CD14-positive monocyte (primary cell): ENCODE results near the gene CEP250. TPM values are rescaled to one million over a fixed set of nuclear protein-coding genes. Genes with fewer than 3 reads are reported as not detected.
A peak's percentile ranks its signal among the peaks of the same experiment; 100 is the strongest.

Experiments
- DNase-seq, 3 donors: peaks; one replicate each; pipeline ENCODE4 v3.0.0-alpha.2; 2011 to 2022
- H2AFZ ChIP-seq: 2 replicates; pipeline ENCODE4 v1.6.0; 2012; ENCODE audit warnings: mild to moderate bottlenecking, low read depth, low read length, inconsistent platforms; ENCODE audit not compliant: insufficient read depth, poor library complexity, severe bottlenecking
- H3K27ac ChIP-seq, 2 donors: 1 replicate in 1 of 2; 2 replicates in 1 of 2; pipeline ENCODE4 v1.5.1; 2012 to 2013; ENCODE audit warnings: low read length in 2 of 2, control low read depth in 1 of 2, inconsistent platforms in 1 of 2, low read depth in 1 of 2, mild to moderate bottlenecking in 1 of 2
- H3K27me3 ChIP-seq, 2 donors: one replicate each; pipeline versions ENCODE4 v1.6.0 to v1.6.1; 2011 to 2013; ENCODE audit warnings: low read length in 2 of 2; ENCODE audit not compliant: control insufficient read depth in 2 of 2, insufficient read depth in 2 of 2
- H3K36me3 ChIP-seq, 2 donors: replicated peaks in 1 of 2; 1 replicate in 1 of 2; 2 replicates in 1 of 2; pipeline versions ENCODE4 v1.5.1 to v1.6.1; 2012 to 2013; ENCODE audit warnings: low read length in 2 of 2, control low read depth in 1 of 2, inconsistent platforms in 1 of 2, mild to moderate bottlenecking in 1 of 2; ENCODE audit not compliant: insufficient read depth in 2 of 2, control insufficient read depth in 1 of 2
- H3K4me1 ChIP-seq, 2 donors: 1 replicate in 1 of 2; 2 replicates in 1 of 2; pipeline versions ENCODE4 v1.5.1 to v1.6.1; 2012 to 2013; ENCODE audit warnings: low read length in 2 of 2, control low read depth in 1 of 2, inconsistent platforms in 1 of 2, mild to moderate bottlenecking in 1 of 2, moderate library complexity in 1 of 2; ENCODE audit not compliant: insufficient read depth in 2 of 2, control insufficient read depth in 1 of 2
- H3K4me2 ChIP-seq: replicated peaks from 2 replicates; pipeline ENCODE3; 2012; ENCODE audit warnings: low read length, moderate library complexity, mild to moderate bottlenecking; ENCODE audit not compliant: poor library complexity, severe bottlenecking; ENCODE audit errors: extremely low read depth
- H3K4me3 ChIP-seq, 3 experiments: fragments of 200-600 bp in 1 of 3; sonication (generic) in 1 of 3; replicated peaks in 1 of 3; 1 replicate in 2 of 3; 2 replicates in 1 of 3; pipeline ENCODE4 v1.5.1; 2011 to 2013; ENCODE audit warnings: low read length in 3 of 3, mild to moderate bottlenecking in 3 of 3, control low read depth in 2 of 3, low read depth in 2 of 3, inconsistent platforms in 1 of 3, moderate library complexity in 1 of 3
- H3K79me2 ChIP-seq: 2 replicates; pipeline ENCODE4 v1.6.0; 2012; ENCODE audit warnings: mild to moderate bottlenecking, control low read depth, inconsistent platforms, low read length, moderate library complexity; ENCODE audit not compliant: insufficient read depth
- H3K9ac ChIP-seq: 2 replicates; pipeline ENCODE4 v1.6.0; 2017; ENCODE audit warnings: low read length, mild to moderate bottlenecking; ENCODE audit not compliant: insufficient read depth, poor library complexity, severe bottlenecking
- H3K9me3 ChIP-seq, 2 donors: replicated peaks in 1 of 2; 1 replicate in 1 of 2; 2 replicates in 1 of 2; pipeline versions ENCODE4 v1.5.1 to v1.6.1; 2012 to 2013; ENCODE audit warnings: low read length in 2 of 2, control low read depth in 1 of 2; ENCODE audit not compliant: control insufficient read depth in 1 of 2, insufficient read depth in 1 of 2
- H4K20me1 ChIP-seq: 2 replicates; pipeline ENCODE4 v1.6.0; 2012; ENCODE audit warnings: mild to moderate bottlenecking, low read length, control low read depth, moderate library complexity; ENCODE audit not compliant: insufficient read depth
- H3K27ac Mint-ChIP-seq, 7 donors: one replicate each; pipeline ENCODE4 v1.8.0; 2020; ENCODE audit warnings: mild to moderate bottlenecking in 7 of 7, mixed read lengths in 7 of 7, moderate library complexity in 6 of 7, inconsistent platforms in 2 of 7
- H3K27me3 Mint-ChIP-seq, 3 donors: one replicate each; pipeline ENCODE4 v1.8.0; 2021 to 2022; ENCODE audit warnings: low read depth in 3 of 3, mild to moderate bottlenecking in 3 of 3, mixed read lengths in 3 of 3, moderate library complexity in 3 of 3, inconsistent platforms in 1 of 3
- H3K36me3 Mint-ChIP-seq, 2 donors: one replicate each; pipeline ENCODE4 v1.8.0; 2020; ENCODE audit warnings: mixed read lengths in 2 of 2, inconsistent platforms in 1 of 2, mild to moderate bottlenecking in 1 of 2
- H3K4me1 Mint-ChIP-seq: one replicate; pipeline ENCODE4 v1.8.0; 2020; ENCODE audit warnings: mild to moderate bottlenecking, mixed read lengths
- H3K4me3 Mint-ChIP-seq, 2 donors: one replicate each; pipeline ENCODE4 v1.8.0; 2020; ENCODE audit warnings: mild to moderate bottlenecking in 2 of 2, mixed read lengths in 2 of 2, moderate library complexity in 1 of 2
- H3K9me3 Mint-ChIP-seq, 7 donors: one replicate each; pipeline ENCODE4 v1.8.0; 2020 to 2022; ENCODE audit warnings: mixed read lengths in 7 of 7, mild to moderate bottlenecking in 6 of 7, moderate library complexity in 6 of 7, inconsistent platforms in 2 of 7
- CTCF ChIP-seq: fragments of 200-600 bp; IDR thresholded peaks from one replicate; pipeline ENCODE4 v1.8.0; 2022; ENCODE audit warnings: antibody characterized with exemption, mild to moderate bottlenecking
- WGBS: methylation state at CpG from one replicate; pipeline ENCODE4 v1.1.5; 2013; ENCODE audit warnings: missing lambda C conversion rate; ENCODE audit not compliant: insufficient coverage; 5-methylcytosine and 5-hydroxymethylcytosine counted together
- intact Hi-C, 2 donors: fragments of 100-400 bp; cut with micrococcal nuclease; formaldehyde crosslinking; loops; one replicate each; pipeline versions ENCODE4 v1.15.0 to v1.15.1; 2023
- polyA plus RNA-seq, 3 donors: library from polyadenylated mRNA; depleted of rRNA in 1 of 3; unstranded in 2 of 3; stranded (reverse) in 1 of 3; fragments of 300-500 nt in 2 of 3; fragments of >200 nt in 1 of 3; fragmentation: Illumina TruSeq in 2 of 3; gene quantifications; 1 replicate in 2 of 3; 2 replicates in 1 of 3; pipeline ENCODE4 v1.2.3, GENCODE V29; 2012 to 2021

The CEP250 gene
- polyA plus RNA-seq, 3 donors = 0.81 to 5.9 (median 1.2) TPM

DNA sequence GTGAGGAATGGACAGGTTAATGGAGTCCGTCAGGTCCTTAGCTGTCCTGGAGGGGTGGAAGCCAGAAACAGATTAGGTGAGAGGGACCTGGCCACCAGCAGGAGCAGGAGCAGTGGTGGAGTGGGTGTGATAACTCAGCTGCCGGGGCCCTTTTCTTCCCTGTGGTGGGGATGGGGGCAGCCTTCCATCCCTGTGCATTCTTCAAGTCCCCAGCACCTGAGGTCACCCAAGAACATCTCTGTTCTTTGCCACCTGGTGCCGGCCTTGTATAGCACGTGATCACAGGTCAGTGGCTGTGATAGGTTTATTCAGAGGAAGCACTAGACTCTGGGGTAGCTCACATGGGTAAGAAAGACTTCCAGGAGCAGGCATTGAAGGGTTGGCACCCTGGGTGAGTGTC is 103.1 kb downstream of the CEP250 start:
- H3K9ac ChIP-seq = no peak overlapping the region
- H3K27ac ChIP-seq = no peak overlapping the region
- H3K4me1 ChIP-seq = no peaks in the 10 kb centered on the region
- WGBS = 100% methylated on average over 2 of the region's 4 CpGs
- TF ChIP-seq CTCF = no peak
- H3K36me3 ChIP-seq = peaks cover 38 to 46% of the 10 kb centered on the region in 2 donors
- intact Hi-C loops = no loop called here
- no peaks in the 10 kb centered on the region for H3K27me3 ChIP-seq
- Mint-ChIP-seq H3K36me3 (peaks cover 42 to 47% of the 10 kb centered on the region in 2 donors), H3K27ac (peak overlapping the region in 1 of 7 donors; percentile 15), H3K4me3 (no peak overlapping the region), H3K9me3 (no peaks in the 10 kb centered on the region), H3K4me1 (no peaks in the 10 kb centered on the region), H3K27me3 (no peaks in the 10 kb centered on the region)
- no peak overlapping the region for H3K4me2 ChIP-seq
- H3K9me3 ChIP-seq = no peaks in the 10 kb centered on the region
- no peak overlapping the region for H3K4me3 ChIP-seq
- DNase-seq = no peak
- no peaks in the 10 kb centered on the region for H3K79me2 ChIP-seq
- H2AFZ ChIP-seq = no peak overlapping the region
- H4K20me1 ChIP-seq = no peaks in the 10 kb centered on the region

DNA sequence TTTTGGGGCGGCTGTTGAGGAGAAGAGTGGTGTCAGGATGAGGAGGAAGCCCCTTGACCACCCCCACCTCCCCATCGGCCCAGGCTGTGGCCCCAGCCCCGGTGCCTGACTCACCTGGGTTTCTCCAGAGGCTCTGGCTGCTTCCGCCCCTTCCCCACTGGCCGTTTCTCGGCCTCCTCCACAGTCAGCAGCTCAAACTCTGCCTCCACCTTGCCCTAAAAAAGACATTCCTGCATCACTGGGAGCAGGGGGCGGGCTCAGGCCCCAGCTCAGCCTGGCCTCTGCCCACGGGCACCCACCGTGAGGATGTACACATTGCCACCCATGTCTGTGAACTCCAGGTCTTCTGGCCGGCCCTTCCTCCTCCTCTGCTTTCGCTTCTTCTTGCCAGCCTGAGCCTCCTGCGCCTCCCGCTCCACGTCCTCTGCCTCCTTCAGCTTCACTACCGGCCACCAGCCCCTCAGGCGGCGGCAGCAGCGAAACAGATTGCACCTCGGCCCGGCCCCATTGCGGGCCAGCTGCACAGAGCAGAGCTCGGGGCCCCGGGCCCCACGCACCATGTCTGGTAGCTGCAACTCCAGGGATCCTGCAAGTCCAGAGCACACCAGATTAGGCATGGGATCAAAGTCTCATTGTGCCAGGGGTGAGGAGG is 103.8 kb downstream of the CEP250 start:
- Mint-ChIP-seq H3K27me3 (no peaks in the 10 kb centered on the region), H3K27ac (peak overlapping the region in 1 of 7 donors; percentile 77), H3K4me1 (no peaks in the 10 kb centered on the region), H3K9me3 (no peaks in the 10 kb centered on the region), H3K4me3 (no peak overlapping the region), H3K36me3 (peaks cover 39 to 40% of the 10 kb centered on the region in 2 donors)
- Histone ChIP-seq H3K4me1 (no peaks in the 10 kb centered on the region), H4K20me1 (no peaks in the 10 kb centered on the region), H3K9me3 (no peaks in the 10 kb centered on the region), H3K27me3 (no peaks in the 10 kb centered on the region), H3K79me2 (no peaks in the 10 kb centered on the region), H3K4me2 (no peak overlapping the region), H3K36me3 (peaks cover 36 to 39% of the 10 kb centered on the region in 2 donors), H3K27ac (no peak overlapping the region), H3K9ac (no peak overlapping the region), H3K4me3 (no peak overlapping the region), H2AFZ (no peak overlapping the region)
- DNase-seq = no peak
- TF ChIP-seq CTCF = no peak
- intact Hi-C loops = no loop called here
- 93% methylated on average over 22 of the region's 24 CpGs for WGBS
